ENCODE measurements around the gene LRCH4.
"Not testable (repeated sequence)": the region's sequence is repeated elsewhere in the genome, so short reads cannot be mapped to it uniquely, and the experiment has no call there.

Gene LRCH4

GRCh38 chr7:100572949-100573675 is 12.8 kb downstream of the LRCH4 start:
- TF ChIP-seq GATA1 (IDR thresholded peaks at IDR 0.05; ENCODE audit: low read depth, low read length), result no peak
- no peak for TF ChIP-seq POLR2A (IDR thresholded peaks at IDR 0.05; ENCODE audit: low read length)
- no peak for DNase-seq

GRCh38 chr7:100572281-100572948 is 13.5 kb downstream of the LRCH4 start:
- TF ChIP-seq GATA1 (IDR thresholded peaks at IDR 0.05; ENCODE audit: low read depth, low read length) (no peak), POLR2A (IDR thresholded peaks at IDR 0.05; ENCODE audit: low read length) (no peak)
- no peak for DNase-seq

GRCh38 chr7:100571829-100572116 is 14.2 kb downstream of the LRCH4 start:
- DNase-seq, result no peak
- TF ChIP-seq GATA1 (IDR thresholded peaks at IDR 0.05; ENCODE audit: low read depth, low read length), result no peak
- no peak for TF ChIP-seq POLR2A (IDR thresholded peaks at IDR 0.05; ENCODE audit: low read length)

GRCh38 chr7:100570954-100571828 is 14.7 kb downstream of the LRCH4 start:
- TF ChIP-seq POLR2A (IDR thresholded peaks at IDR 0.05; ENCODE audit: low read length) (no peak), GATA1 (IDR thresholded peaks at IDR 0.05; ENCODE audit: low read depth, low read length) (no peak)
- no peak for DNase-seq

GRCh38 chr7:100568896-100569844 is 16.8 kb downstream of the LRCH4 start:
- DNase-seq, result peak; percentile 79 to 87
- TF ChIP-seq GATA1 (IDR thresholded peaks at IDR 0.05; ENCODE audit: low read depth, low read length), result no peak
- peak; percentile 46 for TF ChIP-seq POLR2A (IDR thresholded peaks at IDR 0.05; ENCODE audit: low read length)

- DNase-seq, result no peak
- no peak for TF ChIP-seq POLR2A (IDR thresholded peaks at IDR 0.05; ENCODE audit: low read length)
- TF ChIP-seq GATA1 (IDR thresholded peaks at IDR 0.05; ENCODE audit: low read depth, low read length), result no peak
Observed at GRCh38 chr7:100568176-100568895, 17.6 kb downstream of the LRCH4 start.

GRCh38 chr7:100567751-100568175 is 18.2 kb downstream of the LRCH4 start:
- TF ChIP-seq GATA1 (IDR thresholded peaks at IDR 0.05; ENCODE audit: low read depth, low read length) (no peak), POLR2A (IDR thresholded peaks at IDR 0.05; ENCODE audit: low read length) (no peak)
- no peak for DNase-seq

- TF ChIP-seq POLR2A (IDR thresholded peaks at IDR 0.05; ENCODE audit: low read length) (no peak), GATA1 (IDR thresholded peaks at IDR 0.05; ENCODE audit: low read depth, low read length) (no peak)
- no peak for DNase-seq
Observed at GRCh38 chr7:100567031-100567730, 18.7 kb downstream of the LRCH4 start.

- no peak for TF ChIP-seq GATA1 (IDR thresholded peaks at IDR 0.05; ENCODE audit: low read depth, low read length)
- TF ChIP-seq POLR2A (IDR thresholded peaks at IDR 0.05; ENCODE audit: low read length), result no peak
Observed at GRCh38 chr7:100566018-100566531, 19.9 kb downstream of the LRCH4 start.

GRCh38 chr7:100565133-100565571 is 20.8 kb downstream of the LRCH4 start:
- TF ChIP-seq POLR2A (IDR thresholded peaks at IDR 0.05; ENCODE audit: low read length) (no peak), GATA1 (IDR thresholded peaks at IDR 0.05; ENCODE audit: low read depth, low read length) (no peak)
- no peak for DNase-seq

More at GRCh38 chr7:100566018-100566531, 19.9 kb downstream of the LRCH4 start:
- DNase-seq, result no peak

GRCh38 chr7:100564405-100564804 is 21.5 kb downstream of the LRCH4 start:
- not testable (repeated sequence) for DNase-seq
